ENCODE results near the gene FUZ.

Gene FUZ

DNA sequence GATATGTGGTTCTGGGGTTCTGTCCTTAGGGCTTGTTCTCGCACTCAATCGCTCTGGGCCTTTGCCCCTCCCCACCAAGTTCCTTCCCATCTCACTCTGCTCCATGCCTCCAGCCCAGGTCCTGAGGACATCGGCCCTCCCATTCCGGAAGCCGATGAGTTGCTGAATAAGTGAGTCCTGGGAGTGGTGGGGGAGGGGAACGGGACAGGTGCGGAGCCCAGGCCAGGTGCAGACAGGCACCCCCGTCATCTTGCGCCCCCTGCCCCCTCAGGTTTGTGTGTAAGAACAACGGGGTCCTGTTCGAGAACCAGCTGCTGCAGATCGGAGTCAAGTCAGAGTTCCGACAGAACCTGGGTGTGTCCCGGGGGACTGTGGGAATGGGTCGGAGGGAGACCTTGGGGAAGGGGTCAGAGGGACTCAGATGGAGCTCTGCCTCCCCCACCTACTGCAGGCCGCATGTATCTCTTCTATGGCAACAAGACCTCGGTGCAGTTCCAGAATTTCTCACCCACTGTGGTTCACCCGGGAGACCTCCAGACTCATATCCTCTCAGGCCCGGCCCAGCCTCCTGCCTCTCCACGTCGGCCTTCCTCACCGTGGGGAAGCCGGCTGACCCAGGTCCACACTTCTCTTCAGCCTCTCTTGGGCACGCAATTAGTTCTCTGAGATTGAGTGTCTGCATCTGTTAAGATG, 10.1 kb downstream of the FUZ start:
- no peak for DNase-seq

DNA sequence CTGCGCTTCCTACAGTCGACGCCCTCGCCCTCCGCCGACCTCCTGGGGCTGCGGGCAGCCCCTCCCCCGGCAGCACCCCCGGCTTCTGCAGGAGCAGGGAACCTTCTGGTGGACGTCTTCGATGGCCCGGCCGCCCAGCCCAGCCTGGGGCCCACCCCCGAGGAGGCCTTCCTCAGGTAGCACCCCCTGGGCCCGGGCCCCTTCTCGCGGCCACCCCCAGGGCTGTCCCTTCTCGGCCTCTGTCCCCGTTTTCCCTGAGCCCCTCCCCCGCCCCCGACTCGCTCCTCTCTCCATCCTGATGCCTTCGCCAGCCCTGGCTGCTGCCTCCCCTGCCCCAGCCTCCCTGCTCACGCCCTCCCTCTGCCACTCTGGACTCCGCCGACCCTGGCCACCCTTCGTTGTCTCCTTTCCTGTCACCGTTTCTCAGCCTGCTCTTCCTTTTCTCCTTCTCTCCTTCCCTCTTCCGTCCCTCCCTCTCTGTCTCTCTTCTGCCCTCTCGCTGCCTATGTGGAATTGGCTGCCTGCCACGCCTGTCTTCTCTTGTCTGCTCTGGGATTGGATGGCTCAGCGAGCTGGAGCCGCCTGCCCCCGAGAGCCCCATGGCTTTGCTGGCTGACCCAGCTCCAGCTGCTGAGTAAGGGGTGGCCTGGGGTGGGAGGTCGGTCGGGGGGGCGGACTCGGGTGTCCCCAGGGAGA, 11.0 kb downstream of the FUZ start:
- DNase-seq: peak; percentile 88

DNA sequence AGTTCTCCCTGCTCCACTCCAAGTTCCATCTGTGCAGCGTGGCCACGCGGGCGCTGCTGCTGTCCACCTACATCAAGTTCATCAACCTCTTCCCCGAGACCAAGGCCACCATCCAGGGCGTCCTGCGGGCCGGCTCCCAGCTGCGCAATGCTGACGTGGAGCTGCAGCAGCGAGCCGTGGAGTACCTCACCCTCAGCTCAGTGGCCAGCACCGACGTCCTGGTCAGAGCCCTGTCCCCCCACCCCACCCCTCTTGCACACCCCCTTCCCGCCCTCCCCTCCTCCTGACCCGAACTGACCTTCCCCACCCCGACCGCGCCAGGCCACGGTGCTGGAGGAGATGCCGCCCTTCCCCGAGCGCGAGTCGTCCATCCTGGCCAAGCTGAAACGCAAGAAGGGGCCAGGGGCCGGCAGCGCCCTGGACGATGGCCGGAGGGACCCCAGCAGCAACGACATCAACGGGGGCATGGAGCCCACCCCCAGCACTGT, 11.6 kb downstream of the FUZ start:
- no peak for DNase-seq

DNA sequence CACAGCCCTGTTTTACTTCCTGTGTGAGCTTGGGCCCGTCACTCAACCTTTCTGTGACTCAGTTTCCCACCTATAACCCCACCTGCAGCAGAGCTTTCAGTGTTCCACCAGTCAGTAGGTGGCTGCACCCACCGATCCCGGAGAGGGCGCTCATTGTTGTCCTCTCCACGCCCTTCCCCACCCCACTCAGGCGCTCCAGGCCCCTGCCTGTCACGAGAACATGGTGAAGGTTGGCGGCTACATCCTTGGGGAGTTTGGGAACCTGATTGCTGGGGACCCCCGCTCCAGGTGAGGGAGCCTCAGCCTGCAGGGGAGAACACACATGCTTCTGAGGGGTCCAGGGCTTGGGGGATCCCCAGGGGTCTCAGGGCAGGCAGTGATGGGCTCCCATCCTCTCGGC, 12.3 kb downstream of the FUZ start:
- no peak for DNase-seq

DNA sequence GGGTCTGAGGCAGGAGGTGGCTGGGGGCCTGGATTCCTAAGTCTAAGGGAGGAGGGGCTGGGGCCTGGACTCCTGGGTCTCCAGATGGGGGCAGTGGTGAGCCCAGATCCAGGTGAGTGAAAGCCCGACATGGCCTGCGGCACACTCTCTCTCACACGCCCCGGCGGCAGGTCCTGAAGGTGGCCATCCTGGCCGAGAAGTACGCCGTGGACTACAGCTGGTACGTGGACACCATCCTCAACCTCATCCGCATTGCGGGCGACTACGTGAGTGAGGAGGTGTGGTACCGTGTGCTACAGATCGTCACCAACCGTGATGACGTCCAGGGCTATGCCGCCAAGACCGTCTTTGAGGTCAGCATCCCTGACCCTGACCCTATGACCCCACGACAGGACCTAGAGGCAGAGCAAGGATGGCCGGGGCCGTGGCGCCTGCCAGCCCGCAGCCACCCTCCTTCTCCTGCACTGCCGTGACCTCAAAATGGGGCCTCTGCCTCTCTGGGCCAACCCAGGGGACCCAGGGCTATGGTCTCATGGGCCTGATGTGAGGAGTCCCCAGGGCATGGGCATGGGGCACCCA, 13.2 kb downstream of the FUZ start:
- peak; percentile 56 for DNase-seq

DNA sequence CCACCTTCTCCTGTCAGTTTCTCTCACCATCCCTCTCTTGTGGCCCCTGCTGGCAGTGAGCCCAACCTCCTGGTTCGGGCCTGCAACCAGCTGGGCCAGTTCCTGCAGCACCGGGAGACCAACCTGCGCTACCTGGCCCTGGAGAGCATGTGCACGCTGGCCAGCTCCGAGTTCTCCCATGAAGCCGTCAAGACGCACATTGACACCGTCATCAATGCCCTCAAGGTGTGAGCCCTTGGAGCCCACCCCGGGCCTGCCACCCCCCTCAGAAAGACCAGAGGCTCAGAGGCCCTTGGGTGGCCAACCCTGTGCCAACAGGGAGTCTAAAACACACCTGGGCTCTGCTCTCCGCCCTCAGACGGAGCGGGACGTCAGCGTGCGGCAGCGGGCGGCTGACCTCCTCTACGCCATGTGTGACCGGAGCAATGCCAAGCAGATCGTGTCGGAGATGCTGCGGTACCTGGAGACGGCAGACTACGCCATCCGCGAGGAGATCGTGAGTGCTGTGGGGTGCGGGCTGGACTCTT, 13.8 kb downstream of the FUZ start:
- peak; percentile 48 for DNase-seq

DNA sequence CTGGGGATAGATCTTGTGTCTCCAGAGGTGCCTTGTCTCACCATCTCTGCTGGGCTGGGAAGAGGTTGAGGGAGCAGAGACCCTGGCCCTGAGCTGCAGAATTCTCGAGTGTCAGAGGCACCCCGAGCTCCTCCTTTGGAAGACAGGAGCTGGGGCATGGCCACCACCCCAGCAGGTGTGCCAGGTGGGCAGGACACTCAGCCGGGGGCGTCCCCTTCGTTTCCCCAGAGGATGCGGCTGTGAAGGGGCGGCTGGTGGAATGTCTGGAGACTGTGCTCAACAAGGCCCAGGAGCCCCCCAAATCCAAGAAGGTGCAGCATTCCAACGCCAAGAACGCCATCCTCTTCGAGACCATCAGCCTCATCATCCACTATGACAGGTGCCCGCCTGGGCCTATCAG, 14.5 kb downstream of the FUZ start:
- no peak for DNase-seq

DNA sequence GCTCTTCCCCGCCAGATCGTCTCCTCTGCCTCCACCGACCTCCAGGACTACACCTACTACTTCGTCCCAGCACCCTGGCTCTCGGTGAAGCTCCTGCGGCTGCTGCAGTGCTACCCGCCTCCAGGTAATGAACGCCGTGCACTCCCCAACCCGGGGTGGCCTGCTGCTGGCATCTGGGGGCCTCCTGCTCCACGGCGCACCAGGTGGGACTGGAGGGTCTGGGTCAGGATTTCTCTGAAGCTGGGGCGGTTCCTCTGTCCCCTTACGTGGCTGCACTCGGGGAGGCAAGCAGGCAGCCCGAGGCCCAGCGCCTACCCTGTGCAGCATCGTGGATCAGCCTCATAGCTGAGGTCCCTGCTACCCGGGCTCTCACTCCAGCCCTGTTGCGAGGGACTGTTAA, 17.5 kb downstream of the FUZ start:
- DNase-seq: no peak

DNA sequence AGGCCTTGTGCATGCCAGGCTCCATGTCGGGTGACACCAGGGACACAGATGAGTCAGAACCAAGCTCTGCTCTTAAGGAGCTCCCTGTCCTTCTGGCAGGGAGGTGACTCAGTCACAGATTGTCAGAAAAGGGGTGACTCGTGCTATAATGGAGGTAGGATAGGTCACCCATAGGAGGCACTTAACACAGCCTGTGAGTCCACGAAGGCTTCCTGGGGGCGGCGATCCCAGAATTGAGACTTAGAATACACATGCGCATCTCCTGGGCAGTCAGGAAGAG, 19.6 kb downstream of the FUZ start:
- DNase-seq: peak; percentile 96

DNA sequence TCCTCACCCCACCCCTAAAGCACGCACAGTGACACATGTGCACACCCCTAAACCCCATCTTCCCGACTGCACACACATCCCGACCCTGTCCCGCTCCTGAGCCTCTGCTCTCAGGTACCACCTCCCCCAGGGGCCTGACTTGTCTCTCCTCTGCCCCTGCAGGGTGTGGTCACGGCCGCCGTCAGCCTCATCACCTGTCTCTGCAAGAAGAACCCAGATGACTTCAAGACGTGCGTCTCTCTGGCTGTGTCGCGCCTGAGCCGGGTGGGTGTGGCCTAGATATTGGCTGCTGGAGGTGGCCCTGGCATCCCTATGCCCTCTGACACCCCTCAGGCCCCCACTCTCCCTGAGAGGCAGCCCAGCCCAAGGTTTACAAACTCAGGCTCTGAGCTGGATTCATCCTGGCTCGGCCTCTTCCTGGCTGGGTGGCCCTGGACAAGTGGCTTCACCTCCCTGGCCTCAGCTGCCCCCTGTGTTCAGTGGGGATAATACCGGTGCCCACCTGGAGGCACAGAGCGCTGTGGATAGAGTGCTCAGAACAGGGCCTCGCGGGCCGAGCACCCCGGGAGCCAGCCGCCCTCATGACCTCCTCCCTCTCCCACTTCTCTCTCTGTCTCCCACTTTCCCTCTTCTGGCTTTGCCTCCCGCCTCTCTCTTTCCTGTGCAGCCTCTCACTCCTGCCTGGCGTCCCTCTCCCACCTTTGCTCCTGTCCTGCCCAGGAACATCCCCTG, 20.1 kb downstream of the FUZ start:
- no peak for DNase-seq

DNA sequence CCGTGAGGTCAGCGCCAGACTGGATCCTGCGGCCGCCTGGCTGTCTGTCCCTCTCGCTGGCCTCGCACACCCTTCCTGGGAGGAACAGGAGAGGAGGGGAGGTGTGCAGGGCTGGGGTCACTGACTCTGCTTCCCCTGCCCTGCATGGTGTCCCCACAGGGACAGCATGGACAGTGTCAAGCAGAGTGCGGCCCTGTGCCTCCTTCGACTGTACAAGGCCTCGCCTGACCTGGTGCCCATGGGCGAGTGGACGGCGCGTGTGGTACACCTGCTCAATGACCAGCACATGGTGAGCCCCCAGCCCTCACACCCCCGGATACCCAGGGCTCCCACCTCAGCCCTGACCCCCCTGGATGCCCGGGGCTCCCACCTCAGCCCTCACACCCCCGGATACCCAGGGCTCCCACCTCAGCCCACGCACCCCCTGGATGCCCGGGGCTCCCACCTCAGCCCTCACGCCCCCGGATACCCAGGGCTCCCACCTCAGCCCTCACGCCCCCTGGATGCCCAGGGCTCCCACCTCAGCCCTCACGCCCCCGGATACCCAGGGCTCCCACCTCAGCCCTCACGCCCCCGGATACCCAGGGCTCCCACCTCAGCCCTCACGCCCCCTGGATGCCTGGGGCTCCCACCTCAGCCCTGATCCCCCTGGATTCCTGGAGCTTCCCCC, 21.2 kb downstream of the FUZ start:
- no peak for DNase-seq

DNA sequence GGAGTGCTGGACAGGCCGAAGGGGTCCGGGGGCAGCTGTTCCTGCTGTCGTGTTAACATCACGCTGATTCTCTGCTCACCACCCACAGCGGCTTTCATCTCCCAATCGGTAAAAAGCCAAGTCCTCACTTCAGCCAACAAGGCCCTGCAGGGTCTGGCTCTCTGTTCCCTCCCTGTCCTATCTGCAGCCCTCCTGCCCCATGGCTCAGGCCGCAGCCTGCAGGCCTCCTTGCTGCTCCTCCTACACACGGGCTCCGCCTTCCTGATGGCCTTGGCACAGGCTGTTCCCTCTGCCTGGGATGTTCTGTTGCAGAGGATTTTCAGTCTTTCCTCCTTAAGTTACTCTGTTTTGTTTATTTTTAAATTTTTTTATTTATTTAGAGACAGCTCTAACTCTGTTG, 22.2 kb downstream of the FUZ start:
- DNase-seq: no peak

DNA sequence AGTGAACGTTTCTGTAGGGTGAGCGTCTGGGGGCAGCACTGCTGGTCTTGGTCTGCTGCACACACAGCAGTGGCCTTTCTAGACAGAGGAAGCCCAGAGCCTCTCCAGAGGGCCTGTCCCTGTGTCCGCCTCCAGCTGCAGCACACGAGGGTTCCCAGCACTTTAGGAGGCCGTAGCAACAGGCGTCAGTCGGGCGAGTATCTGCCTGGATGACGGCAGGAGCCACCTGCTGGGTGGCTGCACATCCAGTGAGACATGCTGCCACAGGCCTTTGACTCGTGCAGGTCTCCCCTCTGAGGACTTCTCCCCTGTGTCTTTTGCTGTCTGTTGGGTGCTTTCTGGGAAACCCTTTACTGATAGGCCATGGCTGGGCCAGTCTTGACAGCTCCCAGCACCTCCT, 24.2 kb downstream of the FUZ start:
- no peak for DNase-seq

DNA sequence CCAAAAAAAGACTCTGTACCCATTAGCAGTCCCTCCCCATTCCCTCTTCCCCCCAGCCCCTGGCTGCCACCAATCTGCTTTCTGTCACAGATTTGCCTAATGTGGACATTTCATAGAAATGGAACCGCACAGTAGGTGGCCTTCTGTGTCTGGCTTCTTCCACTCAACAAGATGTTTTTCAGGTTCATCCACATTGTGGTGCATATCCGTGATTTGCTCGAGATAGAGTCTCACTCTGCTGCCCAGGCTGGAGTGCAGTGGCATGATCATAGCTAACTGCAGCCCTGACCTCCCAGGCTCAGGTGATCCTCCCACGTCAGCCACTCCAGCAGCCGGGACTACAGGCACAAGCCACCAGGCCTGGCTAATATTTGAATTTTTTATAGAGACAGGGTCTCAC, 25.3 kb downstream of the FUZ start:
- no peak for DNase-seq

DNA sequence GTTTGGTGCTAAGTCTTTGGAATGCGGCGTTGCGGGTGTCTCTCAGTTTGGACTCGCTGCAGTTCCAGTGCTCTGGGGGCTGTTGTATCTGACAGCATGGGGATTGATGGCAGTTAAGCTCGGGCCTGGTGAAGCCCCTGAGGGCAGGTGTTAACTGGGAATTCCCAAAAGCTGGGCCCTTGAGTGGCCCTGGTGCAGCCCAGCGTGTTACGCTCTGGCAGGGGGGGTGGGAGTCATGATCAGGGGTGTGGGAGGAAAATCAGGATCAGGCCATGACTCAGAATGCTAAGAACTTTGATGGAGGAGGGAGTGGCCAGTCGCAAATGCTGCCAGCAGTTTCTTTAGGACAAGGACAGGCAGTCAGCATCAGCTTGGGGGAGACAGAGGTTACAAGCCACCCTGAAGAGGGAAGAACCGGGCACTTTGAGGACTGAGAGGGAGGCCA, 26.7 kb downstream of the FUZ start:
- peak; percentile 96 for DNase-seq

DNA sequence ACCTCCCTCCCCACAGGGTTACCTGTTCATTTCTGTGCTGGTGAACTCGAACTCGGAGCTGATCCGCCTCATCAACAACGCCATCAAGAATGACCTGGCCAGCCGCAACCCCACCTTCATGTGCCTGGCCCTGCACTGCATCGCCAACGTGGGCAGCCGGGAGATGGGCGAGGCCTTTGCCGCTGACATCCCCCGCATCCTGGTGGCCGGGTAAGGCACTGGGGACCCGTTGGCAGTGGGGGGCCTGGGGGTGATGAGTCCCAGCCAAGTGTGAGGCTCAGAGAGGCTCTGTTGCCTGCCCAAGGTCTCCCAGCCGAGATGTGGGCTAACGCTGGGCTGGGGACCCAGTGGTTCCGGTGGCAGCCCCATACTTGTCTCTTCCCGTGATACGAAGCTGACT, 30.6 kb downstream of the FUZ start:
- DNase-seq: no peak

DNA sequence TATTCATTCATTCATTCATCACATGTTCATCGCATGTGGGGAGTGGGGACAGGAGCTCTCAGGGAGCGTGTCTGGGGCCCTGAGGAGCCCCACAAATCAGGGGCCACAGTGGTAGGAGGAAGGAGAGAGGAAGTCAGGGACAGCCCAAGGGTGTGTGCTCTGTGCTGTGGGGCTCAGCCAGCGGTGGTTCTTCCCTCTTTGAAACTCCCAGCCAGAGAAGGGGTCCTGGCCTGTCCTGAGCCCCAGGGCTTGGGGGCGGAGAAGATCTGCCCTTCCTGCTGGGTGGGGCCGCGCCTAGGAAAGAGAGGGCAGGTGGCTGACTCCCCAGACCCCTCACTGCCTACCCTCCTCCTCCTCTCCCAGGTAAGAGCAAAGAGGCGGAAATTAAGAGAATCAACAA, 31.7 kb downstream of the FUZ start:
- DNase-seq: no peak

DNA sequence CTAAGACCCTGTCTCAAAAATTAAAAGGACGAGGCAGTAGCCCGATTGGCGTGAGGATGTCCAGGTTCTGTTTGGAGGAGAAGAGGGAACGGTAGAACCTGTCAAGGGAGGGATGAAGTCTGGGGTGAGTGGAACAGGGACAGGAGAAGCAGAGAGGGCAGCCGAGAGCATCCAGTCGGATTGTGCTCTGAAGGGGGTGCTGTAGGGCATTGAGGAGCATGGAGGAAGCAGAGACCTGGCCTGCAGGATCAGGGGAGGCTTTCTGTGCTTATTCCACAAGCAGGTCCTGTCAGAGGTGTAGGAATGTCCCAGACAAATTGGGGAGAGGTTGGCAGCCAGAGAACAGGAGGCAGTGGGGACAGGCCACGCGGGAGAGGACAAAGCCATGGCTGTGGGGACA, 32.2 kb downstream of the FUZ start:
- DNase-seq: no peak

DNA sequence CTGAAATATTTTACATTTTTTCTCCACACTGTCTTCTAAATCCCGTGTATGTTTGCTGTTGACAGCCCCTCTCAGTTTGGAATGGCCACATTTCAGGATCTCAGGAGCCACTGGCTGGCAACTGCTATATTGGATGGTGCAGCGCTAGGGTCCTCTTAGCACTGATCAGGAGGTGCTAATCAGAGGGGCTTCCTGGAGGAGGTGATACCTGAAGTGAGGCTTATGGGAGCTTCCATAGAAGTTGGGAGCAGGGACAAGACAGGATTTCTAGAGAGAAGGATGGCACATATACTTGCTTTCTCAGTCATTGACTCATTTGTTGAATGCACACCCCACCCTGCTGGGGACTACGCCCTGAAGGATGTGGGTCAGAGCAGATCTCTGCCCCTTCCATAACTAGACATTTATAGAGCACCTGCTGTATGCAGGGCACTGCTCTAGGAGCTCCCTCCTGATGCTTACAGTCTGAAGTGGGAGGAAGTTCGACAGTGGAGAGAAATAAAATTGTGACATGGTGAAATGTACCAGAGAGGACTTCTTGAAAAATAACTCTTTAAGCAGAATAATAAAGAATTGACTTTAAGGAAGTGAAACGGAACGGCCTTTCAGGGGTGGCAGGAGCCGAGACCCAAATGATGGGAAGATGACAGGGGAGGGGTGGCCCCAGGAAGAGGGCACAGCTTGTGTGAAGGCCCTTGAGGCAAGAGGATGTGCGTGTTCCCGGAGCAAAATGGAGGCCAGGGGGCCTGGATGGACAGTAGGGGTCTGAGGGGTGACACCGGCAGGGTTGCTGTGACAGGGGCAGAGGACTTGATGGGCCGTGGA, 33.1 kb downstream of the FUZ start:
- no peak for DNase-seq

DNA sequence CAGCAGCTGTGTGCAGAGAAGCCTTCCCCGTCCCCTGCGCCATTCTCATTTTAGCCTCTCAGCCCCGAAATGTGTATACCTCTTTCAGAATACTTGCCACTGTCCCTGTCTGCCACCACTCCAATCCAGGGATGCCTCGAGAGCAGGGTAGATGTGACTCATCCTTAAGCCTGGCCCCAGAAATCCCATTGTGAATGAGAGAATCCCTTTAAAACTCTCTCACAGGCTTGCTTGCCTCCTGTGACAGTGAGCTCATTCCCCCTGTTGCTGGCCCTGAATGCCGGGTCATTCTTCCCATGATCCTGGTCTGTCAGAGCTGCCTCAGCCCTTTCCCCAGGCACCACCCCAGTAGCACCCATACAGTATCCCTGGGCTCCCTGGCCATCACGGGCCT, 36.7 kb downstream of the FUZ start:
- DNase-seq: no peak

DNA sequence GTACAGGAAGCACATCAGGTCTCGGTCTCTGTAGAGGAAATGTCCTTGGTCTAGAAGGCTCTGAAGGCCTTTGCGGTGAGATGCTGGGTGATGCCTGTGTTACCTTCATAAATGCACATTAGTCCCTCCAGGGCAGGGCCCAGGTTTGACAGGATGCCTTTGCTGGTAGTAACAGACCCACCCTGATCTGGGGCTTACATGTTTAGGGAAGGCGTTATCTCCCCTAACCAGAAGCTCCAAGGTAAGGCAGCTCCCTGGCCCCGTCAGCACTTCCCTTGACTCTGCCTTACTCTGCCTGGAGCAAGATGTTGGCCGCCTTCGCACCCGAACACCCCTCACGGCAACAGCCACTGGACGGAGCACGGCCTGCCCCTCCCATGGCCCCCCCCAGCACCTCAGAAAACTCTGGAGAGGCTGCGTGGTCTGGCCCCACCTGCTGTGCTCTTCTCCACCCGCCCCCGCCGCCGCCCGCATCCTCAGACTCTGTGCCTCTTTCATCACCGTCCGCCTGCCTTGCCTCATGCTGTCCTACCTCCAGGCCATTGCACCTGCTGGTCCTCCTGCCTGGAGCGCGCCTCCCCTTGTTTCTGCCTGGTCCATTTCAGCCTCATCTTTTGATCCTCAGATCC, 37.2 kb downstream of the FUZ start:
- no peak for DNase-seq

DNA sequence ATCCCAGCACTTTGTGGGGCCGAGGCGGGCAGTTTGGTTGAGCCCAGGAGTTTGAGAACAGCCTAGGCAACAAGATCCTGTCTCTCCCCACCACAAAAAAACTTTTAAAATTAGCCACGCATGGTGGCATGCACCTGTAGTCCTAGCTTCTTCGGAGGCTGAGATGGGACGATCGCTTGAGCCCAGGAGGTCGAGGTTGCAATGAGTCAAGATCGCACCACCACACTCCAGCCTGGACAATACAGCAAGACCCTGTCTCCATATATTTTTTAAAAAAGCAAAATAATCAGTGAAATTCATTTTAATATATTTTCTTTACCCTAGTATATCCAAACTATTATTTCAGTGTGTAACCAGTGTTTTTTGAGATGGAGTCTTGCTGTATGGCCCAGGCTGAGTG, 38.1 kb downstream of the FUZ start:
- DNase-seq: no peak
